Measurements from ENCODE around the gene WIPF3. TPM values are rescaled to one million over a fixed set of nuclear protein-coding genes. Genes with fewer than 3 reads are reported as not detected.

WIPF3 gene
- total RNA-seq, 6 experiments from 2014 or later = 0.64 to 4.1 (median 0.93) TPM

GRCh38 chr7:29839921-29840320, 33.6 kb downstream of the WIPF3 start:
- DNase-seq (no peak), ATAC-seq (no peak)
- Histone ChIP-seq H3K27ac (no peak overlapping the region), H3K4me1 (no peaks in the 10 kb centered on the region), H3K9me3 (no peaks in the 10 kb centered on the region), H3K36me3 (no peaks in the 10 kb centered on the region), H3K27me3 (no peaks in the 10 kb centered on the region), H3K4me3 (no peak overlapping the region)
- intact Hi-C loops (cut with DNase I) = no loop called here
- no peak for TF ChIP-seq POLR2A (IDR thresholded peaks at IDR 0.05)
- no peak for TF ChIP-seq CTCF (IDR thresholded peaks at IDR 0.05)
- whole genome bisulfite sequencing (ENCODE audit: insufficient coverage, low coverage, low lambda C conversion rate, missing lambda C conversion rate) = 95% methylated on average over 2 of the region's 3 CpGs

- WGBS (ENCODE audit: insufficient coverage, low coverage, low lambda C conversion rate, missing lambda C conversion rate) = 64% methylated on average over 6 of the region's 6 CpGs
- Histone ChIP-seq H3K4me3 (no peak overlapping the region), H3K27me3 (no peaks in the 10 kb centered on the region), H3K4me1 (no peaks in the 10 kb centered on the region), H3K9me3 (no peaks in the 10 kb centered on the region), H3K36me3 (no peaks in the 10 kb centered on the region), H3K27ac (no peak overlapping the region)
- intact Hi-C loops (cut with DNase I) = no loop called here
- ATAC-seq = no peak
- no peak for DNase-seq
- TF ChIP-seq CTCF (IDR thresholded peaks at IDR 0.05) (no peak), POLR2A (IDR thresholded peaks at IDR 0.05) (no peak)
Observed at GRCh38 chr7:29840701-29841100, 34.4 kb downstream of the WIPF3 start.

- Histone ChIP-seq H3K27me3 (no peaks in the 10 kb centered on the region), H3K27ac (no peak overlapping the region), H3K36me3 (no peaks in the 10 kb centered on the region), H3K9me3 (no peaks in the 10 kb centered on the region), H3K4me1 (no peaks in the 10 kb centered on the region), H3K4me3 (no peak overlapping the region)
- ATAC-seq = no peak
- TF ChIP-seq POLR2A (IDR thresholded peaks at IDR 0.05) (no peak), CTCF (IDR thresholded peaks at IDR 0.05) (no peak)
- WGBS (ENCODE audit: insufficient coverage, low coverage, low lambda C conversion rate, missing lambda C conversion rate) = 63% methylated on average over 11 of the region's 11 CpGs
- DNase-seq = no peak
- intact Hi-C loops (cut with DNase I) = no loop called here
Observed at GRCh38 chr7:29841926-29842701, 35.8 kb downstream of the WIPF3 start.

- DNase-seq = no peak
- WGBS (ENCODE audit: insufficient coverage, low coverage, low lambda C conversion rate, missing lambda C conversion rate) = no CpG with 5 or more reads among the region's 8 CpGs
- Histone ChIP-seq H3K4me3 (no peak overlapping the region), H3K36me3 (no peaks in the 10 kb centered on the region), H3K27ac (no peak overlapping the region), H3K9me3 (no peaks in the 10 kb centered on the region), H3K27me3 (no peaks in the 10 kb centered on the region), H3K4me1 (no peaks in the 10 kb centered on the region)
- intact Hi-C loops (cut with DNase I) = no loop called here
- no peak for ATAC-seq
- no peak for TF ChIP-seq CTCF (IDR thresholded peaks at IDR 0.05)
- no peak for TF ChIP-seq POLR2A (IDR thresholded peaks at IDR 0.05)
Observed at GRCh38 chr7:29843093-29843492, 36.8 kb downstream of the WIPF3 start.

Data from right lobe of liver (tissue), 6 donors.